ENCODE results near the gene SLC27A4.

SLC27A4 gene

GRCh38 chr9:128339761-128340690 is at the start of gene SLC27A4:
Gene SLC27A4 (plus strand): TSS chr9:128340527. CDS start chr9:128343133, 2,606 bp downstream.
- peak; percentile 54 for DNase-seq

- no peak for DNase-seq
These were observed 48.3 kb upstream of the SLC27A4 start for GRCh38 chr9:128292009-128292408.

GRCh38 chr9:128293091-128293490 is 47.2 kb upstream of the SLC27A4 start:
- DNase-seq, result no peak

GRCh38 chr9:128294142-128294541 is 46.2 kb upstream of the SLC27A4 start:
- DNase-seq, result no peak

GRCh38 chr9:128296340-128297220 is 43.7 kb upstream of the SLC27A4 start:
- no peak for DNase-seq

- no peak for DNase-seq
These were observed 43.0 kb upstream of the SLC27A4 start for GRCh38 chr9:128297221-128297773.

GRCh38 chr9:128298535-128299482 is 41.5 kb upstream of the SLC27A4 start:
- no peak for DNase-seq

- no peak for DNase-seq
These were observed 36.0 kb upstream of the SLC27A4 start for GRCh38 chr9:128304136-128304970.

- DNase-seq, result no peak
These were observed 35.4 kb upstream of the SLC27A4 start for GRCh38 chr9:128304971-128305288.

GRCh38 chr9:128309551-128309950 is 30.8 kb upstream of the SLC27A4 start:
- DNase-seq, result no peak

GRCh38 chr9:128310461-128310860 is 29.9 kb upstream of the SLC27A4 start:
- DNase-seq, result no peak

- no peak for DNase-seq
These were observed 25.6 kb upstream of the SLC27A4 start for GRCh38 chr9:128314697-128315096.

- no peak for DNase-seq
These were observed 23.9 kb upstream of the SLC27A4 start for GRCh38 chr9:128316421-128316820.

- no peak for DNase-seq
These were observed 22.7 kb upstream of the SLC27A4 start for GRCh38 chr9:128317629-128318028.

- DNase-seq, result no peak
These were observed 19.0 kb upstream of the SLC27A4 start for GRCh38 chr9:128321343-128321742.

- no peak for DNase-seq
These were observed 18.4 kb upstream of the SLC27A4 start for GRCh38 chr9:128321879-128322403.

GRCh38 chr9:128322404-128323211 is 17.7 kb upstream of the SLC27A4 start, which contains the start of the genes COQ4 and TRUB2:
Gene COQ4 (plus strand): TSS chr9:128322839. CDS start chr9:128322859, 20 bp downstream.
Gene TRUB2 (minus strand): TSS chr9:128322447. CDS start chr9:128322408, 39 bp downstream.
- DNase-seq, result peak; percentile 92

GRCh38 chr9:128323212-128323730 is 17.1 kb upstream of the SLC27A4 start:
- DNase-seq, result no peak

- DNase-seq, result no peak
These were observed 16.5 kb upstream of the SLC27A4 start for GRCh38 chr9:128323791-128324190.

- no peak for DNase-seq
These were observed 15.9 kb upstream of the SLC27A4 start for GRCh38 chr9:128324401-128324800.
